ENCODE measurements around the gene HIBCH. TPM values are rescaled to one million over a fixed set of nuclear protein-coding genes. Genes with fewer than 3 reads are reported as not detected.

HIBCH gene
- total and polyA plus RNA-seq, 2 of the 13 experiments (the other 11 are each of a cell fraction or from before 2014, with no cell fraction given): 18.8 to 49.5 TPM

DNA sequence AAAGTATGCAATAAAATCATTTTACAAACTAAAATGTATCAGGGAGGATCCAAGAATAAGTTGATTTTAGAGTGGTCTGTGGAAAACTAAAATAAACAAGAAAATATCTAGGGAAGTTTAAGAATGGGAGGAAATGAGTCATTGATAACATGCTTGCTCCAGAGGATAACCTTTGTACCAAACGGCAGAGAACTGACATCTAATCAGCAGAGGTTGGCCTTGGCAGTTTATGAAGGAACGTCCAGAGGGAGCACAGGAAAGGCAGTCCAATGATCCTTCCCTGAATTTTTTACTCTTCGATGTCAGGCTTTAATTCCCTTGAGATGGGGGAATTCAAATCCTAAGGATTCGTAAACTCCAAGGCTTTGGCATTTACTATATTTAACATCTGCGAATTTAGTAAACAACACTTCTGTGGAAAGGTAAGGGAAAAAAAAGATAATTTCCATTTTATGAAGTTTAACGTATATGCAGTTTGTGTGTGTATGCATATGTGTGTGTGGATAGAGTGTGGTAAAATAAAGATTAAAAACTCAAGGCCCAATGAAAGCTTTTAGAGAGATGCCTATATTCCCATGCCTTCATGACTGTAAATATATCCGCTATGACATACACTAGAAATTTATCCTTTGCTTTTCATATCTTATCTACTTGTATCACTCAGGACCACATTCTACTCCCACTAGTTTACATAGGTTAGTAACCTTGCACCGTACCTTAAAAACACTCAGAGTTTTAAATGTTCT, 15.0 kb upstream of the HIBCH start (continued):
- TF ChIP-seq SALL1 (CRISPR knock-in tag; IDR thresholded peaks at IDR 0.05): peak; percentile 93; the same call in 1 of the 2 replicates
- TF ChIP-seq, protein P1, sequence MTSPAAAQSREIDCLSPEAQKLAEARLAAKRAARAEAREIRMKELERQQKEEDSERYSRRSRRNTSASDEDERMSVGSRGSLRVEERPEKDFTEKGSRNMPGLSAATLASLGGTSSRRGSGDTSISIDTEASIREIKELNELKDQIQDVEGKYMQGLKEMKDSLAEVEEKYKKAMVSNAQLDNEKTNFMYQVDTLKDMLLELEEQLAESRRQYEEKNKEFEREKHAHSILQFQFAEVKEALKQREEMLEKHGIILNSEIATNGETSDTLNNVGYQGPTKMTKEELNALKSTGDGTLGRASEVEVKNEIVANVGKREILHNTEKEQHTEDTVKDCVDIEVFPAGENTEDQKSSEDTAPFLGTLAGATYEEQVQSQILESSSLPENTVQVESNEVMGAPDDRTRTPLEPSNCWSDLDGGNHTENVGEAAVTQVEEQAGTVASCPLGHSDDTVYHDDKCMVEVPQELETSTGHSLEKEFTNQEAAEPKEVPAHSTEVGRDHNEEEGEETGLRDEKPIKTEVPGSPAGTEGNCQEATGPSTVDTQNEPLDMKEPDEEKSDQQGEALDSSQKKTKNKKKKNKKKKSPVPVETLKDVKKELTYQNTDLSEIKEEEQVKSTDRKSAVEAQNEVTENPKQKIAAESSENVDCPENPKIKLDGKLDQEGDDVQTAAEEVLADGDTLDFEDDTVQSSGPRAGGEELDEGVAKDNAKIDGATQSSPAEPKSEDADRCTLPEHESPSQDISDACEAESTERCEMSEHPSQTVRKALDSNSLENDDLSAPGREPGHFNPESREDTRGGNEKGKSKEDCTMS (CRISPR knock-in tag; conservative IDR thresholded peaks at IDR 0.05): no peak

DNA sequence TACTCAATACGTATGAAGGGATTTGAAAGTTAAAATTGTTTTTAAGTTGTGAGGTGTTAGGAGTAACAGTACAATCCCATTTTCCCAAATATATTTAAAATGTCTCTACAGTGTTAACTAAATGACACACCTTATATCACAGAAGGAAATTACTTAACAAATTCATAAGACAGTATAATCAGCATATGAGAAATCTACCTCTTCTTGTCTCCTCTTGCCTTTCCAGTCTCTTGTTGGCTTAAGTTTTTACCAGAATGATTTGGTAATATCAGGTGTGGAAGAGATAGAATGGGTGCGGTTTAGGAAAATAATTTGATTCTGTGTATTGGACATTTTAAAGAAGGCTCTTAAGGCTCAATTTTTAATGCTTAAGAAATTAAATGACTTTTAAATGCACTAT, 14.3 kb upstream of the HIBCH start:
- ChIA-PET CTCF (ENCODE audit: low intra/inter-chr PET ratio, low total read pairs) (interaction anchor here (1.2 kb wide), 1 partner anchor 11 kb away, joined by 3 read pairs; no protein-coding TSS in a partner anchor), POLR2A (no interaction called here)
- Histone ChIP-seq H2AFZ (ENCODE audit: low read length) (no peak overlapping the region), H3K27me3 (ENCODE audit: control insufficient read depth in 1 of 2, insufficient read depth in 2 of 2, low read length in 2 of 2) (no peaks in the 10 kb centered on the region), H3K9me3 (ENCODE audit: low read length) (no peaks in the 10 kb centered on the region), H4K20me1 (ENCODE audit: insufficient read depth, low read length) (no peaks in the 10 kb centered on the region), H3K27ac (ENCODE audit: extremely low read length, insufficient read depth, low read length) (peak overlapping the region; percentile 84), H3K9ac (ENCODE audit: insufficient read depth, low read depth, low read length) (no peak overlapping the region), H3K4me2 (ENCODE audit: low read depth, low read length) (peak overlapping the region; percentile 83), H3K36me3 (replicated peaks in 1 of 2; ENCODE audit: control insufficient read depth in 1 of 2, insufficient read depth in 2 of 2, low read length in 2 of 2) (no peaks in the 10 kb centered on the region), H3K4me1 (ENCODE audit: insufficient read depth, low read length) (peaks cover 54% of the 10 kb centered on the region), H3K79me2 (ENCODE audit: insufficient read depth, low read length) (peaks cover 2% of the 10 kb centered on the region), H3K4me3 (replicated peaks in 1 of 3; ENCODE audit: insufficient read depth in 1 of 3, low read depth in 2 of 3, low read length in 3 of 3) (peak overlapping the region in 2 of 3 experiments; percentile 67 to 70; a peak in 1 of 6 replicates)
- DNase-seq (ENCODE audit: low spot score) (no peak), ATAC-seq (no peak), FAIRE-seq (no peak)
- in situ Hi-C loops (cut with HindIII; ENCODE audit: extremely low pct_ligation_motif_present, low pct_unique_long_range_greater_than_20kb): loop anchor here (5.0 to 25.0 kb wide), 2 partner anchors 38 to 178 kb away; no protein-coding TSS in a partner anchor
- WGBS (ENCODE audit: low lambda C conversion rate): 89% methylated on average over 2 of the region's 2 CpGs
- intact Hi-C loops (cut with micrococcal nuclease; ENCODE audit: unreplicated experiment): loop anchor here (1.0 to 10.0 kb wide), 4 partner anchors 13 to 681 kb away; partner anchors contain the start of genes NAB1 and STAT1
- BruUV-seq (replicated peaks): no TSS peak
- TF ChIP-seq, protein P2, sequence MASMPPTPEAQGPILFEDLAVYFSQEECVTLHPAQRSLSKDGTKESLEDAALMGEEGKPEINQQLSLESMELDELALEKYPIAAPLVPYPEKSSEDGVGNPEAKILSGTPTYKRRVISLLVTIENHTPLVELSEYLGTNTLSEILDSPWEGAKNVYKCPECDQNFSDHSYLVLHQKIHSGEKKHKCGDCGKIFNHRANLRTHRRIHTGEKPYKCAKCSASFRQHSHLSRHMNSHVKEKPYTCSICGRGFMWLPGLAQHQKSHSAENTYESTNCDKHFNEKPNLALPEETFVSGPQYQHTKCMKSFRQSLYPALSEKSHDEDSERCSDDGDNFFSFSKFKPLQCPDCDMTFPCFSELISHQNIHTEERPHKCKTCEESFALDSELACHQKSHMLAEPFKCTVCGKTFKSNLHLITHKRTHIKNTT (CRISPR knock-in tag; IDR thresholded peaks at IDR 0.05): no peak
- TF ChIP-seq ZSCAN29 (CRISPR knock-in tag; conservative IDR thresholded peaks at IDR 0.05): no peak
- TF ChIP-seq, protein P3, sequence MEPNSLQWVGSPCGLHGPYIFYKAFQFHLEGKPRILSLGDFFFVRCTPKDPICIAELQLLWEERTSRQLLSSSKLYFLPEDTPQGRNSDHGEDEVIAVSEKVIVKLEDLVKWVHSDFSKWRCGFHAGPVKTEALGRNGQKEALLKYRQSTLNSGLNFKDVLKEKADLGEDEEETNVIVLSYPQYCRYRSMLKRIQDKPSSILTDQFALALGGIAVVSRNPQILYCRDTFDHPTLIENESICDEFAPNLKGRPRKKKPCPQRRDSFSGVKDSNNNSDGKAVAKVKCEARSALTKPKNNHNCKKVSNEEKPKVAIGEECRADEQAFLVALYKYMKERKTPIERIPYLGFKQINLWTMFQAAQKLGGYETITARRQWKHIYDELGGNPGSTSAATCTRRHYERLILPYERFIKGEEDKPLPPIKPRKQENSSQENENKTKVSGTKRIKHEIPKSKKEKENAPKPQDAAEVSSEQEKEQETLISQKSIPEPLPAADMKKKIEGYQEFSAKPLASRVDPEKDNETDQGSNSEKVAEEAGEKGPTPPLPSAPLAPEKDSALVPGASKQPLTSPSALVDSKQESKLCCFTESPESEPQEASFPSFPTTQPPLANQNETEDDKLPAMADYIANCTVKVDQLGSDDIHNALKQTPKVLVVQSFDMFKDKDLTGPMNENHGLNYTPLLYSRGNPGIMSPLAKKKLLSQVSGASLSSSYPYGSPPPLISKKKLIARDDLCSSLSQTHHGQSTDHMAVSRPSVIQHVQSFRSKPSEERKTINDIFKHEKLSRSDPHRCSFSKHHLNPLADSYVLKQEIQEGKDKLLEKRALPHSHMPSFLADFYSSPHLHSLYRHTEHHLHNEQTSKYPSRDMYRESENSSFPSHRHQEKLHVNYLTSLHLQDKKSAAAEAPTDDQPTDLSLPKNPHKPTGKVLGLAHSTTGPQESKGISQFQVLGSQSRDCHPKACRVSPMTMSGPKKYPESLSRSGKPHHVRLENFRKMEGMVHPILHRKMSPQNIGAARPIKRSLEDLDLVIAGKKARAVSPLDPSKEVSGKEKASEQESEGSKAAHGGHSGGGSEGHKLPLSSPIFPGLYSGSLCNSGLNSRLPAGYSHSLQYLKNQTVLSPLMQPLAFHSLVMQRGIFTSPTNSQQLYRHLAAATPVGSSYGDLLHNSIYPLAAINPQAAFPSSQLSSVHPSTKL (CRISPR knock-in tag; IDR thresholded peaks at IDR 0.05): no peak
- no peak for TF ChIP-seq ZZZ3 (CRISPR knock-in tag; IDR thresholded peaks at IDR 0.05; ENCODE audit: borderline replicate concordance)
- TF ChIP-seq, protein P4, sequence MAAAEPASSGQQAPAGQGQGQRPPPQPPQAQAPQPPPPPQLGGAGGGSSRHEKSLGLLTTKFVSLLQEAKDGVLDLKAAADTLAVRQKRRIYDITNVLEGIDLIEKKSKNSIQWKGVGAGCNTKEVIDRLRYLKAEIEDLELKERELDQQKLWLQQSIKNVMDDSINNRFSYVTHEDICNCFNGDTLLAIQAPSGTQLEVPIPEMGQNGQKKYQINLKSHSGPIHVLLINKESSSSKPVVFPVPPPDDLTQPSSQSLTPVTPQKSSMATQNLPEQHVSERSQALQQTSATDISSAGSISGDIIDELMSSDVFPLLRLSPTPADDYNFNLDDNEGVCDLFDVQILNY (CRISPR knock-in tag; conservative IDR thresholded peaks at IDR 0.05): no peak
- TF ChIP-seq, protein P5, sequence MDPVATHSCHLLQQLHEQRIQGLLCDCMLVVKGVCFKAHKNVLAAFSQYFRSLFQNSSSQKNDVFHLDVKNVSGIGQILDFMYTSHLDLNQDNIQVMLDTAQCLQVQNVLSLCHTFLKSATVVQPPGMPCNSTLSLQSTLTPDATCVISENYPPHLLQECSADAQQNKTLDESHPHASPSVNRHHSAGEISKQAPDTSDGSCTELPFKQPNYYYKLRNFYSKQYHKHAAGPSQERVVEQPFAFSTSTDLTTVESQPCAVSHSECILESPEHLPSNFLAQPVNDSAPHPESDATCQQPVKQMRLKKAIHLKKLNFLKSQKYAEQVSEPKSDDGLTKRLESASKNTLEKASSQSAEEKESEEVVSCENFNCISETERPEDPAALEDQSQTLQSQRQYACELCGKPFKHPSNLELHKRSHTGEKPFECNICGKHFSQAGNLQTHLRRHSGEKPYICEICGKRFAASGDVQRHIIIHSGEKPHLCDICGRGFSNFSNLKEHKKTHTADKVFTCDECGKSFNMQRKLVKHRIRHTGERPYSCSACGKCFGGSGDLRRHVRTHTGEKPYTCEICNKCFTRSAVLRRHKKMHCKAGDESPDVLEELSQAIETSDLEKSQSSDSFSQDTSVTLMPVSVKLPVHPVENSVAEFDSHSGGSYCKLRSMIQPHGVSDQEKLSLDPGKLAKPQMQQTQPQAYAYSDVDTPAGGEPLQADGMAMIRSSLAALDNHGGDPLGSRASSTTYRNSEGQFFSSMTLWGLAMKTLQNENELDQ (CRISPR knock-in tag; IDR thresholded peaks at IDR 0.05; ENCODE audit: borderline replicate concordance): no peak
